Measurements from ENCODE around the gene SEC16A.

SEC16A gene

DNA sequence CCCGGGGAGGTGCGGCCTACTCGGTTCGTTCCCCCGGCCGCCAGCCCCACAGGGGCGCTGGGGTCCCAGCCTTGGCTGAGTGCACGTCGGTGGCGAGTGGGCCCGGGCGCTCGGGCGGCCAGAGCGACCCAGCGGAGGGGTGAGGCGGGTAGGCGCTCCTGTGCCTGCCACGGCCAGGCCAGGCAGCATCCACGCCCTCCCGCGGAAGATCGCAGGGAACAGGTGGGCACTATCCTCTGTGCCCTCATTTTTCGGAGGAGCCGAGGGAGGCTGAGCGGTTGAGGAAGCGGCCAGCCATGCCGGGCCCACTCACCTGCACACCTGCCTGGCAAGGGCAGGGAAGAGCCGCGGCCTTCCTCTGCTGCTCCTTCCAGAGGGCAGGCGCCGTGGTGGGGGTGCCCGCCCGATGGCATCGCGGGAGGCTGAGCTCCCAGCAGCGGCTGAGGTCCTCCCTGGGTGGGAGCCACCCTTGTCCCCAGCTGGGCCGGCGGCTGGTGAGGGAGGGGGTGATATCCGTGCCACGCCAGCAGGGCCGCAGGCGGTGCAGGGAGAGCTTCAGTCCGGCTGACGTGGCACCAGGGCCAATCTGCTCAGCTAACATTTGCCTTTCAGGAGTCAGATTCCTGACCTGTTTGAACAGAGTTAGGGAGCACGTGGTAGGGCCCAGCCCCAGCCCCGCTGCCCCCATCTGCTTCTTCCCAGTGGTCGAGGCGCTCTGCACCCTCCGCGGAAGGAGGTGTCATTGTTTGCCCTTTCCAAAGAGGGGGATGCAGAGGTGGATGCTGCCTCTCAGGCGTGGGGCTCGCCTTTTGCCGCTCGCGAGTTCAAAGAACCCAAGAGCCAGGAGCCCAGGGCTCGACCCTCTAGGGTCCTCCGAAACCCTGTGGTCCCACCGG lies 1.6 kb upstream of the SEC16A start:
- POLR2A ChIA-PET: interaction anchor here (0.6 to 2.6 kb wide), 7 partner anchors 41 to 172 kb away, joined by 3 to 9 read pairs (median 4); no protein-coding TSS in a partner anchor
- H3K27me3 ChIP-seq (replicated peaks in 2 of 5; ENCODE audit: control insufficient read depth in 4 of 5, insufficient read depth in 5 of 5, low read length in 4 of 5): no peaks in the 10 kb centered on the region
- H3K36me3 ChIP-seq (ENCODE audit: control insufficient read depth in 4 of 4, insufficient read depth in 4 of 4, low read length in 3 of 4): peaks cover 0 to 7% (median 3%) of the 10 kb centered on the region in 4 experiments
- CTCF ChIA-PET: interaction anchor here (0.7 to 9.1 kb wide), 21 partner anchors 9 to 209 kb away, joined by 3 to 238 read pairs (median 6); no protein-coding TSS in a partner anchor
- peak in 2 of 3 donors; percentile 4 to 11 for DNase-seq
- WGBS (ENCODE audit: insufficient coverage): 44% methylated on average over 50 of the region's 59 CpGs
- H3K4me3 ChIP-seq (ENCODE audit: control insufficient read depth in 1 of 7, extremely low read depth in 1 of 7, insufficient read depth in 4 of 7, low read depth in 2 of 7, low read length in 6 of 7): peak overlapping the region; percentile 27 to 82 (median 72)
- peak overlapping the region in 1 of 2 experiments; percentile 93 for H3K27ac ChIP-seq (ENCODE audit: insufficient read depth in 1 of 2, low read depth in 1 of 2, low read length in 2 of 2, poor library complexity in 1 of 2, severe bottlenecking in 2 of 2)
- H3K9me3 ChIP-seq (ENCODE audit: control extremely low read depth in 1 of 5, control insufficient read depth in 4 of 5, insufficient read depth in 2 of 5, low read depth in 1 of 5, low read length in 4 of 5): no peaks in the 10 kb centered on the region
- peaks cover 7 to 47% (median 34%) of the 10 kb centered on the region in 4 experiments for H3K4me1 ChIP-seq (ENCODE audit: control extremely low read depth in 1 of 4, control insufficient read depth in 4 of 4, insufficient read depth in 4 of 4, low read length in 3 of 4)

- under 1% methylated on average over 50 of the region's 63 CpGs for WGBS (ENCODE audit: insufficient coverage)
- H3K27me3 ChIP-seq (replicated peaks in 2 of 5; ENCODE audit: control insufficient read depth in 4 of 5, insufficient read depth in 5 of 5, low read length in 4 of 5): no peaks in the 10 kb centered on the region
- peak overlapping the region; percentile 26 to 82 (median 72) for H3K4me3 ChIP-seq (ENCODE audit: control insufficient read depth in 1 of 7, extremely low read depth in 1 of 7, insufficient read depth in 4 of 7, low read depth in 2 of 7, low read length in 6 of 7)
- peak overlapping the region; percentile 88 to 93 for H3K27ac ChIP-seq (ENCODE audit: insufficient read depth in 1 of 2, low read depth in 1 of 2, low read length in 2 of 2, poor library complexity in 1 of 2, severe bottlenecking in 2 of 2)
- no peaks in the 10 kb centered on the region for H3K9me3 ChIP-seq (ENCODE audit: control extremely low read depth in 1 of 5, control insufficient read depth in 4 of 5, insufficient read depth in 2 of 5, low read depth in 1 of 5, low read length in 4 of 5)
- ChIA-PET CTCF (interaction anchor here (1.3 to 9.1 kb wide), 12 partner anchors 10 to 181 kb away, joined by 3 to 238 read pairs (median 14); no protein-coding TSS in a partner anchor), POLR2A (interaction anchor here (0.6 to 2.6 kb wide), 8 partner anchors 41 to 173 kb away, joined by 3 to 9 read pairs (median 4); no protein-coding TSS in a partner anchor)
- H3K36me3 ChIP-seq (ENCODE audit: control insufficient read depth in 4 of 4, insufficient read depth in 4 of 4, low read length in 3 of 4): peaks cover 0 to 8% (median 5%) of the 10 kb centered on the region in 4 experiments
- DNase-seq: peak; percentile 84 to 92 (median 90)
- H3K4me1 ChIP-seq (ENCODE audit: control extremely low read depth in 1 of 4, control insufficient read depth in 4 of 4, insufficient read depth in 4 of 4, low read length in 3 of 4): peaks cover 7 to 47% (median 33%) of the 10 kb centered on the region in 4 experiments
Observed at GRCh38 chr9:136483589-136484152, 831 bp upstream of the SEC16A start.

DNA sequence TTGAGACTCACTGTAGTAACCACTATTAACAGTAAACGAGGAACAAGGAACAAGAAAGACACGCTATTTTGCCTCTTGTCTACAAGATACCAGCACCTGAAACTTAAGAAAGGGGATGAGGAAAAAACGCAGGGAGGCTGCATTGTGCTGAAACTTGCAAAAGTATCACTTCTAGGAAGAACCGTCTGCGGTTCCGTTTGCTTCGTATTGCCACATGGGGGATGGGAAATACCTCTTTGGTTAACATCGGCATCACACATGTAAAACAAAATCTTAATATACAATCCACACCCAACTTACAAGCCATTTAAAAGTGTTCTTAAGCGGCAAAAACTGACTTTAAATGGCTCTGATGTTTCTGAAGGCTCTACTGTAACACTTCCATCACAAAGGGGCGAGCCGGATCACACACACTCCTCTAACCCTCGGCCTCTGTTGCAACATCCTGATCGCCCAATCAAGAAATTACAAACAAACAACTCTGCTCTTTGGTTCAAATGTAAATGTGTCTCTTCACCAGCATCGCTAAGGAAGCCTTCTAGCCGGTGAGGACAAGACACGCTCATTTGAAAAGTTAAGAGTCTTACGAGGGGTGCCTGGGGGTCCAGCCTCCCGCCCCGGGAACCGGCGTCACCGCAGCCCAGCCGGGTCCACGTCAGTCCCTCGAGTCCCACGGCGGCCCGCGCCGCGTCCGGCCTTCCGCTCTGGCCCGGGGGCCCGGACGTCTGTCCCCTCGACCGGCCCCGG lies 621 bp downstream of the SEC16A start:
- no peaks in the 10 kb centered on the region for H3K9me3 ChIP-seq (ENCODE audit: control extremely low read depth in 1 of 5, control insufficient read depth in 4 of 5, insufficient read depth in 2 of 5, low read depth in 1 of 5, low read length in 4 of 5)
- ChIA-PET POLR2A (no interaction called here), CTCF (no interaction called here)
- DNase-seq: peak; percentile 18 to 51 (median 48)
- H3K27me3 ChIP-seq (replicated peaks in 2 of 5; ENCODE audit: control insufficient read depth in 4 of 5, insufficient read depth in 5 of 5, low read length in 4 of 5): no peaks in the 10 kb centered on the region
- H3K4me3 ChIP-seq (ENCODE audit: control insufficient read depth in 1 of 7, extremely low read depth in 1 of 7, insufficient read depth in 4 of 7, low read depth in 2 of 7, low read length in 6 of 7): peak overlapping the region; percentile 81 to 95 (median 92)
- peak overlapping the region; percentile 90 to 96 for H3K27ac ChIP-seq (ENCODE audit: insufficient read depth in 1 of 2, low read depth in 1 of 2, low read length in 2 of 2, poor library complexity in 1 of 2, severe bottlenecking in 2 of 2)
- H3K36me3 ChIP-seq (ENCODE audit: control insufficient read depth in 4 of 4, insufficient read depth in 4 of 4, low read length in 3 of 4): peaks cover 3 to 22% (median 13%) of the 10 kb centered on the region in 4 experiments
- H3K4me1 ChIP-seq (ENCODE audit: control extremely low read depth in 1 of 4, control insufficient read depth in 4 of 4, insufficient read depth in 4 of 4, low read length in 3 of 4): peaks cover 7 to 47% (median 31%) of the 10 kb centered on the region in 4 experiments
- WGBS (ENCODE audit: insufficient coverage): under 1% methylated on average over 33 of the region's 39 CpGs

GRCh38 chr9:136481558-136481957 lies 1.3 kb downstream of the SEC16A start:
- CTCF ChIA-PET: no interaction called here
- Histone ChIP-seq H3K27me3 (replicated peaks in 2 of 5; ENCODE audit: control insufficient read depth in 4 of 5, insufficient read depth in 5 of 5, low read length in 4 of 5) (no peaks in the 10 kb centered on the region), H3K27ac (ENCODE audit: insufficient read depth in 1 of 2, low read depth in 1 of 2, low read length in 2 of 2, poor library complexity in 1 of 2, severe bottlenecking in 2 of 2) (peak overlapping the region in 1 of 2 experiments; percentile 96), H3K36me3 (ENCODE audit: control insufficient read depth in 4 of 4, insufficient read depth in 4 of 4, low read length in 3 of 4) (peaks cover 6 to 28% (median 19%) of the 10 kb centered on the region in 4 experiments), H3K4me1 (ENCODE audit: control extremely low read depth in 1 of 4, control insufficient read depth in 4 of 4, insufficient read depth in 4 of 4, low read length in 3 of 4) (peaks cover 7 to 42% (median 30%) of the 10 kb centered on the region in 4 experiments), H3K9me3 (ENCODE audit: control extremely low read depth in 1 of 5, control insufficient read depth in 4 of 5, insufficient read depth in 2 of 5, low read depth in 1 of 5, low read length in 4 of 5) (no peaks in the 10 kb centered on the region), H3K4me3 (ENCODE audit: control insufficient read depth in 1 of 7, extremely low read depth in 1 of 7, insufficient read depth in 4 of 7, low read depth in 2 of 7, low read length in 6 of 7) (peak overlapping the region in 6 of 7 experiments; percentile 81 to 92 (median 90))
- no peak for DNase-seq
- POLR2A ChIA-PET: no interaction called here
- WGBS (ENCODE audit: insufficient coverage): no CpG with 5 or more reads among the region's 5 CpGs

GRCh38 chr9:136476369-136477150 lies 6.3 kb downstream of the SEC16A start:
- peaks cover 11 to 78% (median 61%) of the 10 kb centered on the region in 4 experiments for H3K36me3 ChIP-seq (ENCODE audit: control insufficient read depth in 4 of 4, insufficient read depth in 4 of 4, low read length in 3 of 4)
- ChIA-PET POLR2A (no interaction called here), CTCF (no interaction called here)
- H3K9me3 ChIP-seq (ENCODE audit: control extremely low read depth in 1 of 5, control insufficient read depth in 4 of 5, insufficient read depth in 2 of 5, low read depth in 1 of 5, low read length in 4 of 5): no peaks in the 10 kb centered on the region
- peaks cover under 1 to 4% (median 4%) of the 10 kb centered on the region in 4 experiments for H3K4me1 ChIP-seq (ENCODE audit: control extremely low read depth in 1 of 4, control insufficient read depth in 4 of 4, insufficient read depth in 4 of 4, low read length in 3 of 4)
- H3K4me3 ChIP-seq (ENCODE audit: control insufficient read depth in 1 of 7, extremely low read depth in 1 of 7, insufficient read depth in 4 of 7, low read depth in 2 of 7, low read length in 6 of 7): no peak overlapping the region
- DNase-seq: no peak
- H3K27ac ChIP-seq (ENCODE audit: insufficient read depth in 1 of 2, low read depth in 1 of 2, low read length in 2 of 2, poor library complexity in 1 of 2, severe bottlenecking in 2 of 2): no peak overlapping the region
- 96% methylated on average over 20 of the region's 25 CpGs for WGBS (ENCODE audit: insufficient coverage)
- no peaks in the 10 kb centered on the region for H3K27me3 ChIP-seq (replicated peaks in 2 of 5; ENCODE audit: control insufficient read depth in 4 of 5, insufficient read depth in 5 of 5, low read length in 4 of 5)

Data from common myeloid progenitor, CD34-positive (primary cell).